Measurements from ENCODE around the gene FAM47B. TPM values are rescaled to one million over a fixed set of nuclear protein-coding genes. Genes with fewer than 3 reads are reported as not detected.

Gene FAM47B
- not detected for total RNA-seq

GRCh38 chrX:34942496-34942895, at the start of gene FAM47B:
TSS of gene FAM47B (plus strand) at chrX:34942796. CDS start at chrX:34942832, 36 bp downstream.
- no peak for DNase-seq

GRCh38 chrX:34893741-34894140, 48.9 kb upstream of the FAM47B start:
- no peak for DNase-seq

- no peak for DNase-seq
Observed at GRCh38 chrX:34900691-34901090, 41.9 kb upstream of the FAM47B start.

- DNase-seq = no peak
Observed at GRCh38 chrX:34901761-34902160, 40.8 kb upstream of the FAM47B start.

- no peak for DNase-seq
Observed at GRCh38 chrX:34903316-34903715, 39.3 kb upstream of the FAM47B start.

- DNase-seq = no peak
Observed at GRCh38 chrX:34909151-34909550, 33.4 kb upstream of the FAM47B start.

GRCh38 chrX:34915463-34916225, 27.0 kb upstream of the FAM47B start:
- no peak for DNase-seq

- DNase-seq = no peak
Observed at GRCh38 chrX:34917146-34917545, 25.4 kb upstream of the FAM47B start.

- no peak for DNase-seq
Observed at GRCh38 chrX:34918091-34918736, 24.4 kb upstream of the FAM47B start.

- peak; percentile 41 for DNase-seq
Observed at GRCh38 chrX:34918856-34919255, 23.7 kb upstream of the FAM47B start.

- DNase-seq = no peak
Observed at GRCh38 chrX:34927866-34928265, 14.7 kb upstream of the FAM47B start.

- DNase-seq = no peak
Observed at GRCh38 chrX:34943235-34943634, 639 bp downstream of the FAM47B start.

GRCh38 chrX:34956916-34957315, 14.3 kb downstream of the FAM47B start:
- DNase-seq = no peak

GRCh38 chrX:34961662-34962061, 19.1 kb downstream of the FAM47B start:
- DNase-seq = no peak

GRCh38 chrX:34972206-34972605, 29.6 kb downstream of the FAM47B start:
- DNase-seq = no peak

- no peak for DNase-seq
Observed at GRCh38 chrX:34978171-34978570, 35.6 kb downstream of the FAM47B start.

- DNase-seq = no peak
Observed at GRCh38 chrX:34987646-34988045, 45.0 kb downstream of the FAM47B start.

Measured in tongue (tissue), 2 donors.